ENCODE measurements around the gene CFB. TPM values are rescaled to one million over a fixed set of nuclear protein-coding genes. Genes with fewer than 3 reads are reported as not detected.

The CFB gene
- total RNA-seq, 4 donors from 2014 or later, result 6.2 to 32.6 (median 31.5) TPM; not detected in 1

DNA sequence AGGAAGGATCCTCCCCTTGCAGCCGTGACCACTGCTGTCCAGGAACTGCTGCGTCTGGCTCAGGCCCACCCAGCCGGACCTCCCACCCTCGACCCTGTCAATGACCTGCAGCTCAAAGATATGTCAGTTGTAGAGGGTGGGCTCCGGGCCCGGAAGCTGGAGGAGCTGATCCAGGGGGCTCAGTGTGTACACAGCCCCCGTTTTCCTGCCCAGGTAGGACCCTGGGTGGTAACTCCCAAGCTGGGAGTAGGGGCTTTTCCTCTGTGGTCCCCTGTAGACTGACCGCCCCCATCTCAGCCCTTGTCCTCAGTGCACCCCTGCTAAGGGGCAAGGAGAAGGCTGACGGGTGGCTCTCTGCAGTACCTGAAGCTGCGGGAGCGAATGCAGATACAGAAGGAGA is 22.4 kb downstream of the CFB start:
- intact Hi-C loops (cut with DNase I; ENCODE audit: low total_unique reads), result no loop called here
- Histone ChIP-seq H3K27me3 (no peaks in the 10 kb centered on the region), H3K4me3 (no peak overlapping the region), H3K4me1 (peaks cover 0 to 5% of the 10 kb centered on the region in 2 donors), H3K9me3 (no peaks in the 10 kb centered on the region), H3K36me3 (no peaks in the 10 kb centered on the region), H3K27ac (no peak overlapping the region)
- DNase-seq, result no peak
- no peak for TF ChIP-seq POLR2A (IDR thresholded peaks at IDR 0.05)
- TF ChIP-seq, protein P1, sequence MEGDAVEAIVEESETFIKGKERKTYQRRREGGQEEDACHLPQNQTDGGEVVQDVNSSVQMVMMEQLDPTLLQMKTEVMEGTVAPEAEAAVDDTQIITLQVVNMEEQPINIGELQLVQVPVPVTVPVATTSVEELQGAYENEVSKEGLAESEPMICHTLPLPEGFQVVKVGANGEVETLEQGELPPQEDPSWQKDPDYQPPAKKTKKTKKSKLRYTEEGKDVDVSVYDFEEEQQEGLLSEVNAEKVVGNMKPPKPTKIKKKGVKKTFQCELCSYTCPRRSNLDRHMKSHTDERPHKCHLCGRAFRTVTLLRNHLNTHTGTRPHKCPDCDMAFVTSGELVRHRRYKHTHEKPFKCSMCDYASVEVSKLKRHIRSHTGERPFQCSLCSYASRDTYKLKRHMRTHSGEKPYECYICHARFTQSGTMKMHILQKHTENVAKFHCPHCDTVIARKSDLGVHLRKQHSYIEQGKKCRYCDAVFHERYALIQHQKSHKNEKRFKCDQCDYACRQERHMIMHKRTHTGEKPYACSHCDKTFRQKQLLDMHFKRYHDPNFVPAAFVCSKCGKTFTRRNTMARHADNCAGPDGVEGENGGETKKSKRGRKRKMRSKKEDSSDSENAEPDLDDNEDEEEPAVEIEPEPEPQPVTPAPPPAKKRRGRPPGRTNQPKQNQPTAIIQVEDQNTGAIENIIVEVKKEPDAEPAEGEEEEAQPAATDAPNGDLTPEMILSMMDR (IDR thresholded peaks at IDR 0.05), result no peak

DNA sequence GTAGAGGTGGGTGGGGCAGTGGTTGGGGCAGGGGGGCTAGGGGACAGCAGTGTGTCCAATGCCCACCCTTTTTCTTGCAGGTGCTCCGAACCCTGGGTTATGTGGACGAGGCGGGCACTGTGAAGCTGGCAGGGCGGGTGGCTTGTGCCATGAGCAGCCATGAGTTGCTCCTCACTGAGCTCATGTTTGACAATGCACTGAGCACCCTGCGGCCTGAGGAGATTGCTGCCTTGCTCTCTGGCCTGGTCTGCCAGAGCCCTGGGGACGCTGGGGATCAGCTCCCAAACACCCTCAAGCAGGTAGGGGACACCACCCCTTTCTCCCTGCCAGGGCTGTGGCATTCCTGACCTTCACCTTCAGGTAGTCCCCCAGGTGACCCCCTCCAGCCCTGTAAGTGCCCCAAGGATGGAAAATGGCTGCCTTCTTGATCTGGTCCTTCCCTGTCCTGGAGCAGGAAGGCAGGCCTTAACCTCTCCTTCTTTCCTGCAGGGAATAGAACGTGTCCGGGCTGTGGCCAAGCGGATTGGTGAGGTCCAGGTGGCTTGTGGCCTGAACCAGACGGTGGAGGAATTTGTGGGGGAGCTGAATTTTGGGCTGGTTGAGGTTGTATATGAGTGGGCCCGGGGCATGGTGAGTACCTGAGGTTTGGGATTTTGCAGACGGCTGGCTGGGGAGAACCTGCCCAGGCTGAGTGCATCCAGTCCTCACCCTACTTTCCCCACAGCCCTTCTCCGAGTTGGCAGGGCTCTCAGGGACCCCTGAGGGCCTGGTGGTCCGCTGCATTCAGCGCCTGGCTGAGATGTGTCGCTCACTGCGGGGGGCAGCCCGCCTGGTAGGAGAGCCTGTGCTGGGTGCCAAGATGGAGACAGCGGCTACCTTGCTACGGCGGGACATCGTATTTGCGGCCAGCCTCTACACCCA is 23.2 kb downstream of the CFB start:
- intact Hi-C loops (cut with DNase I; ENCODE audit: low total_unique reads), result no loop called here
- peaks cover 0 to 5% of the 10 kb centered on the region in 2 donors for H3K4me1 ChIP-seq
- TF ChIP-seq, protein P1 (IDR thresholded peaks at IDR 0.05), result no peak
- no peaks in the 10 kb centered on the region for H3K27me3 ChIP-seq
- H3K9me3 ChIP-seq, result no peaks in the 10 kb centered on the region
- H3K4me3 ChIP-seq, result no peak overlapping the region
- no peaks in the 10 kb centered on the region for H3K36me3 ChIP-seq
- no peak for DNase-seq
- no peak overlapping the region for H3K27ac ChIP-seq

DNA sequence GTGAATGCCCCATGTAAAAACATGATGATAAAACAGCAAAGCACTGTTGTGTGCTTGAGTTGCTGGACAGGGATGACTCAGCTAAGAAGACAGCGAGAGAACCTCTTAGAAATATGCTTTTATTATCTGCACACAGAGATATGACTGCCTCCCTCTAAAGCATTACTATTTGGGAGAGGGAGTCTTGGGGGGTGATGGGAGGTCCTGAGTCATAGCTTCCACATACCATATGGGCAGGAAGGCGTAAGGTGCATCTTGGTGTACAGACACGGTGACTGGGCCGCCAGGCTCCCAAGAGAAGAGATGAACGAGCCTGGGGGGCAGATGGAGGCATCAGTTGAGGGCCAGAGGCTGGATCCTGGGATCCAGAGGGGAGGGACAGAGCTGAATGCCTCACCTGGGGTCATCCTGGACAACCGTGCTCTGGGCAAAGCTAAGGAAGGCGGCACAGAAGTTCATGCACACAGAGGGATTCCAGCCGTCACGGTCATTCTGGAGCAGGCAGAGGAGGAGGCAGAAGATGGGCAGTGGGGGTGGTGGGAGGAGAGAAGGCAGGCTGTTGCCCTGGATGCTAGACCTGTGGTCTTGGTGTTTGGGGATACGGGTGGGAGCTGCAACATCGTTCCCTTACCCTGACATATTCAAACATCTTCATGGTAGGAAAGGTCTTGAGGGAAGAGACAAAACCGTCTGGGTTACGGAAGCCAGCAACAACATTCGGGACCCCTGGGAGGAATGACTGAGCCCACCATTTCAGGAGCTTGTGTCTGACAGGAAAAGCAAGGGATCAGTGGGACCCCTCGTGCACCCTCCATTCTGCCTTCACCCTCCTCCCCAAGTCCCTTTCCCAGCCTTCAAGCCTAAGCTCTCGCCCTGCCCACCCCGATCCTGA is 24.1 kb downstream of the CFB start:
- no peaks in the 10 kb centered on the region for H3K36me3 ChIP-seq
- H3K4me3 ChIP-seq, result no peak overlapping the region

DNA sequence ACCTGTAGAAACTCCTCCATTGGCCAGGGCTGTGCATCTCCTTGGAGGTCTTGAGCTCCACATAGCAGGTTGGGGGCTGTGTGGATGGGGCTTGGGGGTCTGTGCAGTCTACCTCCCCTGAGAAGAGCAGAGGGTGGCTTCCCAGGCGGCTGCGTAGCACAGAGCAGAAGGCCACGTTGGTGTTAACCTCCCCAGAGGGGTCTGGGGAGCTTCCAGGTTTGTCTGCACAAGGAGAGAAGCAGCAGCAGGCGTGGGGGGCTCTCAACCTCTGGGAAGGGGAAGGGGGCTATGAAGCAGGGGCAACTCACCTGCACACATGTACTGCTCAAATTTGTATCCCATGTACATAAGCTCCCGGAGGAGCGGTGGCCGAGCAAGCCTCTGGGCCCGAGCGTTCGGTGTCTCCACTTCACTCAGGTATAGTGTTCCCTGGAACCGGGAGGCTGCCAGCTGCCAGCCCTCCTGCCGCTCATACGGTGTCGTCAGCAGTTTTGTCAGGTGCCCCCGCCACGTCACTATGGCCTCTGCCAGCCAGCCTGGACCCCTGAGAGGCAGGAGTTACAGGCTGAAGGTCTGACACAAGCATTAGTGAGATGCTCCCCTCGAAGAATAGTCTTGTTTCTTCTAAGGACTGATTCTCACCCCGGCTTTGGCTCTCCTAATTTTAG is 24.8 kb downstream of the CFB start:
- no peaks in the 10 kb centered on the region for H3K36me3 ChIP-seq
- peak overlapping the region; percentile 49 to 72 for H3K4me3 ChIP-seq
- peak overlapping the region; percentile 93 to 94 for H3K27ac ChIP-seq
- peaks cover 0 to 5% of the 10 kb centered on the region in 2 donors for H3K4me1 ChIP-seq
- H3K27me3 ChIP-seq, result no peaks in the 10 kb centered on the region
- no peaks in the 10 kb centered on the region for H3K9me3 ChIP-seq
- TF ChIP-seq, protein P1 (IDR thresholded peaks at IDR 0.05), result no peak
- TF ChIP-seq POLR2A (IDR thresholded peaks at IDR 0.05), result no peak
- no peak for DNase-seq
- intact Hi-C loops (cut with DNase I; ENCODE audit: low total_unique reads), result no loop called here

More for the DNA sequence above, 24.1 kb downstream of the CFB start:
- no peak for DNase-seq
- no peaks in the 10 kb centered on the region for H3K9me3 ChIP-seq
- TF ChIP-seq, protein P1 (IDR thresholded peaks at IDR 0.05), result no peak
- no peak for TF ChIP-seq POLR2A (IDR thresholded peaks at IDR 0.05)
- H3K27me3 ChIP-seq, result no peaks in the 10 kb centered on the region
- peaks cover 0 to 5% of the 10 kb centered on the region in 2 donors for H3K4me1 ChIP-seq
- intact Hi-C loops (cut with DNase I; ENCODE audit: low total_unique reads), result no loop called here
- peak overlapping the region in 1 of 2 donors; percentile 94 for H3K27ac ChIP-seq
